Body of pancreas (tissue), 4 donors: ENCODE measurements around the gene KLHDC4. TPM values are rescaled to one million over a fixed set of nuclear protein-coding genes. Genes with fewer than 3 reads are reported as not detected.
"Not testable (repeated sequence)": the region's sequence is repeated elsewhere in the genome, so short reads cannot be mapped to it uniquely, and the experiment has no call there.

Experiments
- ATAC-seq: fragments of 150-250 bp; one replicate; pipeline ENCODE4 v1.9.1; 2016
- DNase-seq, 4 donors: peaks; one replicate each; pipeline ENCODE4 v3.0.0-alpha.2; 2019
- H3K27ac ChIP-seq, 4 donors: fragments of 200-600 bp; sonication (generic); 1 replicate in 3 of 4; 2 replicates in 1 of 4; pipeline versions ENCODE4 v1.5.1 to v1.6.1; 2016 to 2019; ENCODE audit warnings: mild to moderate bottlenecking in 1 of 4, mixed read lengths in 1 of 4, moderate library complexity in 1 of 4
- H3K27me3 ChIP-seq, 2 donors: fragments of 200-600 bp; sonication (generic); one replicate each; pipeline ENCODE4 v1.6.0; 2016; ENCODE audit warnings: mild to moderate bottlenecking in 1 of 2
- H3K36me3 ChIP-seq, 2 donors: fragments of 200-600 bp; sonication (generic); replicated peaks in 1 of 2; 2 replicates each; pipeline ENCODE4 v1.5.1; 2016; ENCODE audit warnings: low read depth in 2 of 2; ENCODE audit not compliant: insufficient read depth in 1 of 2
- H3K4me1 ChIP-seq: fragments of 200-600 bp; sonication (generic); one replicate; pipeline ENCODE4 v1.6.0; 2016
- H3K4me3 ChIP-seq, 2 donors: fragments of 200-600 bp; sonication (generic); 1 replicate in 1 of 2; 2 replicates in 1 of 2; pipeline ENCODE4 v1.5.1; 2016 to 2019
- H3K9me3 ChIP-seq, 3 donors: fragments of 200-600 bp; sonication (generic); 1 replicate in 2 of 3; 2 replicates in 1 of 3; pipeline ENCODE4 v1.5.1; 2016
- POLR2A ChIP-seq, 3 donors: fragments of 450-650 bp; IDR thresholded peaks; one replicate each; pipeline ENCODE4 v1.6.1; 2016; ENCODE audit warnings: antibody characterized with exemption in 3 of 3, mild to moderate bottlenecking in 2 of 3
- WGBS, 2 donors: methylation state at CpG; one replicate each; pipeline ENCODE4 v1.1.5; 2017; 5-methylcytosine and 5-hydroxymethylcytosine counted together
- intact Hi-C: fragments of 100-400 bp; cut with DNase I; formaldehyde crosslinking; loops from one replicate; pipeline ENCODE4 v1.15.1; 2023
- total RNA-seq, 2 donors: library from RNA; depleted of rRNA; stranded (reverse); fragments of >200 nt; gene quantifications; one replicate each; pipeline ENCODE4 v1.1.0, GENCODE V29; 2016
- TF ChIP-seq, protein P1 (sequence below), 7 experiments: fragments of 450-650 bp in 4 of 7; fragments of 200-600 bp in 3 of 7; sonication (generic) in 3 of 7; IDR thresholded peaks; one replicate each; pipeline ENCODE4 v1.5.1; 2016 to 2019; ENCODE audit warnings: antibody characterized with exemption in 7 of 7

Gene KLHDC4
- total RNA-seq, 2 donors from 2014 or later = 25.4 to 82.1 TPM

GRCh38 chr16:87720446-87720845, 45.3 kb downstream of the KLHDC4 start:
- no peak for TF ChIP-seq POLR2A (IDR thresholded peaks at IDR 0.05)
- TF ChIP-seq, protein P1, sequence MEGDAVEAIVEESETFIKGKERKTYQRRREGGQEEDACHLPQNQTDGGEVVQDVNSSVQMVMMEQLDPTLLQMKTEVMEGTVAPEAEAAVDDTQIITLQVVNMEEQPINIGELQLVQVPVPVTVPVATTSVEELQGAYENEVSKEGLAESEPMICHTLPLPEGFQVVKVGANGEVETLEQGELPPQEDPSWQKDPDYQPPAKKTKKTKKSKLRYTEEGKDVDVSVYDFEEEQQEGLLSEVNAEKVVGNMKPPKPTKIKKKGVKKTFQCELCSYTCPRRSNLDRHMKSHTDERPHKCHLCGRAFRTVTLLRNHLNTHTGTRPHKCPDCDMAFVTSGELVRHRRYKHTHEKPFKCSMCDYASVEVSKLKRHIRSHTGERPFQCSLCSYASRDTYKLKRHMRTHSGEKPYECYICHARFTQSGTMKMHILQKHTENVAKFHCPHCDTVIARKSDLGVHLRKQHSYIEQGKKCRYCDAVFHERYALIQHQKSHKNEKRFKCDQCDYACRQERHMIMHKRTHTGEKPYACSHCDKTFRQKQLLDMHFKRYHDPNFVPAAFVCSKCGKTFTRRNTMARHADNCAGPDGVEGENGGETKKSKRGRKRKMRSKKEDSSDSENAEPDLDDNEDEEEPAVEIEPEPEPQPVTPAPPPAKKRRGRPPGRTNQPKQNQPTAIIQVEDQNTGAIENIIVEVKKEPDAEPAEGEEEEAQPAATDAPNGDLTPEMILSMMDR (IDR thresholded peaks at IDR 0.05) = no peak
- no peak for DNase-seq
- ATAC-seq = no peak
- H3K4me3 ChIP-seq = no peak overlapping the region
- H3K4me1 ChIP-seq = no peaks in the 10 kb centered on the region
- peaks cover 2 to 5% of the 10 kb centered on the region in 2 donors for H3K36me3 ChIP-seq
- no peaks in the 10 kb centered on the region for H3K27me3 ChIP-seq
- intact Hi-C loops = no loop called here
- H3K27ac ChIP-seq = no peak overlapping the region
- H3K9me3 ChIP-seq = no peaks in the 10 kb centered on the region
- 94 to 96% methylated on average over 13 to 24 of the region's 24 CpGs for WGBS, 2 donors

- WGBS, 2 donors = 98 to 99% methylated on average over 8 to 21 of the region's 28 CpGs
- H3K36me3 ChIP-seq, ATAC-seq: not testable (repeated sequence)
Observed at GRCh38 chr16:87718831-87719230, 47.0 kb downstream of the KLHDC4 start.

DNA sequence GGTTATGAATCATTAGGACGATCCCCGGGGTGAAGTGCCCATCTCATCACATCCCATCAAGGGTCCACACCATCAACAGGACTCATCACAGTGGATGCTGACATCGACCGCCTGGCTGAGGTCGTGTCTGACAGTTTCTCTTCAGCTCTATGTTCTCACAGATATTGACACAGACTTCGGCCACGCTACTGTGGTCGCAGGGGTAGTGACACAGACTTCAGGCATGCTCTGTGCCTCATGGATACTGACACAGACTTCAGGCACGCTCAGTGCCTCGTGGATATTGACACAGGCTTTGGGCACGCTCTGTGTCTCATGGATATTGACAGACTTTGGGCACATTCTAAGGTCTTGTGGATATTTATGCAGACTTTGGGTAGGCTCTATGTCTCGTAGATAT, 50.1 kb downstream of the KLHDC4 start:
- WGBS, 2 donors = 89 to 91% methylated on average over 9 to 12 of the region's 12 CpGs

More at GRCh38 chr16:87718831-87719230, 47.0 kb downstream of the KLHDC4 start:
- H3K4me3 ChIP-seq, intact Hi-C loops, H3K27ac ChIP-seq, H3K27me3 ChIP-seq, DNase-seq, H3K9me3 ChIP-seq, H3K4me1 ChIP-seq: not testable (repeated sequence)

DNA sequence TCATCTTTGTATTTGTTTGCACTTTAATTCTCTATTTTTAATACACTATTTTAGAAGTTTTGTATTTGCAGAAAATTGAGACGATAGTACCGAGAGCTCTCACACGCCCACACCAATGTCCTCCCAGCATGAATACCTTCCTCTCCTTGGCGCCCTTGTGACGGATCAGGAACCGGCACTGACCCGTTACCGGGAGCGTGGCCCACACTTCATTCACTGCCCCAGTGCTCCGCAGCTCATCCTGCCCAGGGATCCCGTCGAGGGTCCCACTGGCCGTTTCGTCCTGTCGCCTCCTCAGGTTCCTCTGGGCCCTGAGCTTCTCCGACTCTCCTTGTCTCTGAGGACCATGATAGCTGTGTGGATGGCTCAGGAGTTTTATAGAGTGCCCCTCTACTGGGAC, 50.6 kb downstream of the KLHDC4 start:
- no peak for TF ChIP-seq POLR2A (IDR thresholded peaks at IDR 0.05)
- TF ChIP-seq, protein P1 (IDR thresholded peaks at IDR 0.05) = no peak
- Histone ChIP-seq H3K4me1 (no peaks in the 10 kb centered on the region), H3K4me3 (no peak overlapping the region), H3K27me3 (no peaks in the 10 kb centered on the region), H3K9me3 (no peaks in the 10 kb centered on the region), H3K27ac (no peak overlapping the region), H3K36me3 (peaks cover 7 to 8% of the 10 kb centered on the region in 2 donors)
- intact Hi-C loops = no loop called here
- ATAC-seq = no peak
- WGBS, 2 donors = 93 to 96% methylated on average over 10 to 16 of the region's 16 CpGs
- DNase-seq = no peak

More for the DNA sequence above, 50.1 kb downstream of the KLHDC4 start:
- Histone ChIP-seq H3K4me3 (no peak overlapping the region), H3K4me1 (no peaks in the 10 kb centered on the region), H3K9me3 (no peaks in the 10 kb centered on the region), H3K27me3 (no peaks in the 10 kb centered on the region), H3K27ac (no peak overlapping the region), H3K36me3 (peaks cover 7 to 8% of the 10 kb centered on the region in 2 donors)
- TF ChIP-seq, protein P1 (IDR thresholded peaks at IDR 0.05) = no peak
- no peak for TF ChIP-seq POLR2A (IDR thresholded peaks at IDR 0.05)
- no peak for ATAC-seq
- DNase-seq = no peak
- intact Hi-C loops = no loop called here

DNA sequence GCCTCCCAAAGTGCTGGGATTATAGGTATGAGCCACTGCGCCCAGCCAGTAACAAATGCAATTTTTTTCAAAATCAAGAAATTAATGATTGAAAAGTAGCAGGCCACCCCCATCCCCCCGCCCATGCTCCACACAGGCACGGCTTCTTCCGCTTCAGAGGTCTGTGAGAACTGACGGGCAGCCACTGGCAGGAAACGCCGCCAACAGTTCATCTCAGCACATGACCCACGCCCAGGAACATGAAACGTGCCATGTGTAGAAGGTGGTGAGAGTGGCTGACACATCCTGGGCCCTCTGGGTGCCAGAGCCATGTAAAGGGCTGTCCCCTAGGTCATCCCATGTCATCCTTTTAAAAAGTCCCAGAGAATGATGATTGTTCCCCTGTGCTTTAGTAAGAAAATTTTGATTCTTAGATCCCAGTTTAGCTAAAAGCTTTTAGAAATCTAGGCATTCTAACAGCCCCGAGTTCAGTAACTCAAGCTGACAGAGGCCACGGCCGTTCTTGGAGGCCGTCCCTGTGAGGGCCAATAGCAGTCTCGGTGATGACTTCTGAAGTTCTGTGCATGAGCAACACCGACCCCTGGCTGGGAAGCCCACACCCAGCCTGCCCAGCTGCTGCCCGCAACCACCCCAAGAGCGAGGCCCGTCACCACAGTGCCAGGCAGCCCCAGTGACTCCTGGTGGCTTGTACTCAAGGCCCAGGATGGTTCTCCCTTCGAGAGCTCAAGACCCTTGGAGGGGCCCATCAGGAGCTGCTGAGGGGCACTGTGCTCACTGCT, 52.1 kb downstream of the KLHDC4 start:
- Histone ChIP-seq H3K4me1 (no peaks in the 10 kb centered on the region), H3K4me3 (no peak overlapping the region), H3K27me3 (no peaks in the 10 kb centered on the region), H3K9me3 (no peaks in the 10 kb centered on the region), H3K36me3 (peaks cover 7 to 15% of the 10 kb centered on the region in 2 donors), H3K27ac (no peak overlapping the region)
- ATAC-seq (no peak), DNase-seq (no peak)
- TF ChIP-seq POLR2A (IDR thresholded peaks at IDR 0.05) = no peak
- TF ChIP-seq, protein P1 (IDR thresholded peaks at IDR 0.05) = no peak
- WGBS, 2 donors = 89 to 93% methylated on average over 14 to 19 of the region's 19 CpGs
- intact Hi-C loops = no loop called here
